Activated CD8-positive, alpha-beta T cell treated with anti-CD3 and anti-CD28 coated beads for 36 hours (primary cell): ENCODE data around the gene SHROOM3. TPM values are rescaled to one million over a fixed set of nuclear protein-coding genes. Genes with fewer than 3 reads are reported as not detected.

Experiments used
- ATAC-seq: fragments of 200-7000 bp; cut with Tn5 transposase; one replicate; pipeline ENCODE4 v1.10.0; 2021; ENCODE audit warnings: mild to moderate bottlenecking, moderate library complexity
- CTCF ChIA-PET: fragments of 350-600 bp; sonication (Branson Sonifier 250); formaldehyde crosslinking; loops from one replicate; lab custom pipeline; 2021; ENCODE audit warnings: antibody characterized with exemption; lab: Charles Lee
- POLR2A ChIA-PET: fragments of 350-600 bp; sonication (Branson Sonifier 250); formaldehyde crosslinking; loops from one replicate; lab custom pipeline; 2021; ENCODE audit warnings: antibody characterized with exemption; lab: Charles Lee
- DNase-seq: peaks from one replicate; pipeline ENCODE4 v3.0.0-alpha.2; 2020
- H3K27ac Mint-ChIP-seq: one replicate; pipeline ENCODE4 v1.8.0; 2021; ENCODE audit warnings: mild to moderate bottlenecking, mixed read lengths
- H3K27me3 Mint-ChIP-seq: one replicate; pipeline ENCODE4 v1.8.0; 2021; ENCODE audit warnings: mixed read lengths
- H3K36me3 Mint-ChIP-seq: one replicate; pipeline ENCODE4 v1.8.0; 2021; ENCODE audit warnings: low read depth, mixed read lengths
- H3K4me1 Mint-ChIP-seq: one replicate; pipeline ENCODE4 v1.8.0; 2021; ENCODE audit warnings: low read depth, mixed read lengths
- H3K4me3 Mint-ChIP-seq: one replicate; pipeline ENCODE4 v1.8.0; 2021; ENCODE audit warnings: mild to moderate bottlenecking, moderate library complexity, mixed read lengths
- H3K9me3 Mint-ChIP-seq: one replicate; pipeline ENCODE4 v1.8.0; 2021; ENCODE audit warnings: mixed read lengths
- intact Hi-C: fragments of 100-400 bp; cut with micrococcal nuclease; formaldehyde crosslinking; loops from one replicate; pipeline ENCODE4 v1.10.0; 2022
- total RNA-seq, 2 experiments: library from RNA; stranded (reverse); gene quantifications; one replicate each; pipeline ENCODE4 v1.2.3, GENCODE V29; 2021
- TF ChIP-seq, protein P1 (sequence below): fragments of 200-600 bp; IDR thresholded peaks from one replicate; pipeline ENCODE4 v1.8.0; 2022; ENCODE audit warnings: antibody characterized with exemption, mild to moderate bottlenecking

SHROOM3 gene
- total RNA-seq, 2 experiments from 2014 or later, result not detected

DNA sequence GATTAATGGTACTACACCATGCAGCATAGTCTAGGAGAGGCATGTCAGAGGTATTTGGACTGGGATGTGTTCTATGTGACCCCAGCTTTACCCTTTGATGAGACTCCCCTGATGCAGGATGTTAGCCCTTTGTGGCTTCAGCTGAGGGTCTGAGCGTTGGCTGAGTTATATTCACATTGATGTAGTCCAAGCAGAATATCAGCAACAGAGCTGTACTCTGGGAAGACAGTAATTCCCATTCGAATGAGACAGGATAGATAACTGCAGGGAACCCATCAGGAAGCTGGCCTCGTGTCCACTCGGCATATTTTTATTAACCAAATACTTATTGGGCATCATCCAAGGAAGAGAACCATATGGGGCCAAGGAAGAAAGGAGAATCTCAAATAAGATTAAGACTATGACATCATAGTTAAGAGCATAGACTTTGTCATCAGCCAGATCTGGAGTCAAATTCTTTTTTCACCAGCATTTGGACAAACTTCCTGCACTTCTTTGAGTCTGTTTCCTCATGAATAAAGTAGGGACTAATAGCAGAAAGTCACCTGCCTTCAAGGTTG, 264.8 kb downstream of the SHROOM3 start:
- intact Hi-C loops, result no loop called here
- Mint-ChIP-seq H3K4me3 (no peak overlapping the region), H3K4me1 (peaks cover 6% of the 10 kb centered on the region), H3K27me3 (peaks cover 25% of the 10 kb centered on the region), H3K36me3 (no peaks in the 10 kb centered on the region), H3K9me3 (no peaks in the 10 kb centered on the region), H3K27ac (no peak overlapping the region)
- DNase-seq (no peak), ATAC-seq (no peak)
- ChIA-PET CTCF (no interaction called here), POLR2A (interaction anchor here (1.3 kb wide), 1 partner anchor 9 kb away, joined by 3 read pairs; no protein-coding TSS in a partner anchor)
- TF ChIP-seq, protein P1, sequence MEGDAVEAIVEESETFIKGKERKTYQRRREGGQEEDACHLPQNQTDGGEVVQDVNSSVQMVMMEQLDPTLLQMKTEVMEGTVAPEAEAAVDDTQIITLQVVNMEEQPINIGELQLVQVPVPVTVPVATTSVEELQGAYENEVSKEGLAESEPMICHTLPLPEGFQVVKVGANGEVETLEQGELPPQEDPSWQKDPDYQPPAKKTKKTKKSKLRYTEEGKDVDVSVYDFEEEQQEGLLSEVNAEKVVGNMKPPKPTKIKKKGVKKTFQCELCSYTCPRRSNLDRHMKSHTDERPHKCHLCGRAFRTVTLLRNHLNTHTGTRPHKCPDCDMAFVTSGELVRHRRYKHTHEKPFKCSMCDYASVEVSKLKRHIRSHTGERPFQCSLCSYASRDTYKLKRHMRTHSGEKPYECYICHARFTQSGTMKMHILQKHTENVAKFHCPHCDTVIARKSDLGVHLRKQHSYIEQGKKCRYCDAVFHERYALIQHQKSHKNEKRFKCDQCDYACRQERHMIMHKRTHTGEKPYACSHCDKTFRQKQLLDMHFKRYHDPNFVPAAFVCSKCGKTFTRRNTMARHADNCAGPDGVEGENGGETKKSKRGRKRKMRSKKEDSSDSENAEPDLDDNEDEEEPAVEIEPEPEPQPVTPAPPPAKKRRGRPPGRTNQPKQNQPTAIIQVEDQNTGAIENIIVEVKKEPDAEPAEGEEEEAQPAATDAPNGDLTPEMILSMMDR, result no peak

DNA sequence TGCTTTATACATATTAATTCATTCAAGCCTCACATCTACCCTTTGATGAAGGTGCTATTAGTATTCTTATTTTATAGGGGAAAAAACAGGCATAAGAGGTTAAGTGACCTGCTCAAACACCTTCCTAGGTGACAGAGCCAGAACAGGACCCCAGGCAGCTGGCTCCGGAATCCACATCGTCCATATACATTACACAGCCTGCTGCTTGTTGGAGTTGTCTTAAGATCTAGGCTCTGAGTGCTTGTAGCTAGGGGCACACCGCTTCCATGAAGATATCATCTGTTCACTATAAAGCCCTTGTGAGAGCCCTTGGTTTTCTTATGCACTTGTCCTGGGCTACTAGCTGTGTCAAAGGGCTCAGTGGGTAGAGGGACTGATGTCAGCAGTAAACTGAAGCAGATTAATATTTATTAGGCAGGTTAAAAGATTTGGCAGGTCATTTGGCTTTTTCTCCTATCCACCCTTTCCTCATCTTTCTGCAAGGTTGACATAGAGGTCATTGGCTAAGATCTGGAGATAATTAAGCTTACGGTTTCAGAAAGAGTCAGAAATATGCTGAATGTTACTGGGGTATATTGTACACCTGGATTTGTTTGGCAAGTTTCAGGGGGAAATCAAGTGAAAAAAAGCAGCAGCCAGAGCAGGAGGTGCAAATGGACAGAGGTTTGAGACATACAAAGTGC, 267.6 kb downstream of the SHROOM3 start:
- intact Hi-C loops, result no loop called here
- TF ChIP-seq, protein P1, result no peak
- POLR2A ChIA-PET, result no interaction called here
- H3K36me3 Mint-ChIP-seq, result no peaks in the 10 kb centered on the region
- CTCF ChIA-PET, result no interaction called here
- no peak overlapping the region for H3K27ac Mint-ChIP-seq
- ATAC-seq (no peak), DNase-seq (no peak)
- H3K9me3 Mint-ChIP-seq, result no peaks in the 10 kb centered on the region
- peaks cover 8% of the 10 kb centered on the region for H3K27me3 Mint-ChIP-seq
- H3K4me1 Mint-ChIP-seq, result peaks cover 3% of the 10 kb centered on the region
- no peak overlapping the region for H3K4me3 Mint-ChIP-seq

DNA sequence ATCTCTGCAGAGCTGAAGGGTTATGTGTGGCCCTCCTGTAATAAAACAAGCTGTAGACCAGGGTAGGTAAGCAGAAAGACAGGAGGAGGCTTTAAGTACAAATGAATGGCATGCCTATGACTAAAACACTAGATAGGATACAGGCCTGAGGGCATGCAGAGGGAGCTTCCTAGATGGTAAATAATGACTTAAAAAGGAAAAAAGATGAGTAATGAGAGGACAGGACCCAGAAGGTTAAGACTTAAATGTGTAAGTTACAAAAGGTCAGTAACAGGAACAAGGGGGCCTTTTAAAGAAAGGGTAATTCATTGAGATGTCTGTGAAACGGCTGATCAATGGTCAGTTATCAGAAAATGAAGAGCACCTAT, 268.1 kb downstream of the SHROOM3 start:
- H3K4me1 Mint-ChIP-seq, result no peaks in the 10 kb centered on the region
- no peaks in the 10 kb centered on the region for H3K9me3 Mint-ChIP-seq
- TF ChIP-seq, protein P1, result no peak
- no peak for ATAC-seq
- CTCF ChIA-PET, result no interaction called here
- no peak overlapping the region for H3K27ac Mint-ChIP-seq
- H3K4me3 Mint-ChIP-seq, result no peak overlapping the region
- H3K36me3 Mint-ChIP-seq, result no peaks in the 10 kb centered on the region
- peaks cover 6% of the 10 kb centered on the region for H3K27me3 Mint-ChIP-seq
- intact Hi-C loops, result no loop called here
- POLR2A ChIA-PET, result interaction anchor here (1.0 kb wide), 1 partner anchor 38 kb away, joined by 4 read pairs; no protein-coding TSS in a partner anchor
- DNase-seq, result no peak

DNA sequence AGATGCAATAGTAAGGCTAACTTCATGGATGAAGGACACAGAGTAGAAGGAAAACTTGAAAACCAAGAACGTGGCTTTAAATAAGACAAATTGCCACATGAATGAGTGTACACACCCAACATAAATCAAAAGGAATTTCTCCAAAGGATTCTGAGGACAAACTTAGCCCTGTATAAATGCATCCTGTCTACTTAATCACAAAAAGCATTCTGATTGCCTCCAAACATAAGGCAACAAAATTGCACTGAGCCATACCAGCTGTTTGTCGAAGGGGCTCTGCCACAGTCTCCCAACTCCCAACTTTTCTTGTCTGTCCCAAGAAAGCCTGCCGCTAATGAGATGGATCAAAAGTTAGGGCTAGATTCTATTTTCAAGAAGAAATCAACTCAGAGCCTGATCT, 268.6 kb downstream of the SHROOM3 start:
- Mint-ChIP-seq H3K27me3 (peaks cover 6% of the 10 kb centered on the region), H3K27ac (no peak overlapping the region), H3K9me3 (no peaks in the 10 kb centered on the region), H3K4me3 (no peak overlapping the region), H3K36me3 (no peaks in the 10 kb centered on the region), H3K4me1 (no peaks in the 10 kb centered on the region)
- POLR2A ChIA-PET, result interaction anchor here (1.0 kb wide), 1 partner anchor 38 kb away, joined by 4 read pairs; no protein-coding TSS in a partner anchor
- TF ChIP-seq, protein P1, result no peak
- CTCF ChIA-PET, result no interaction called here
- intact Hi-C loops, result no loop called here
- no peak for ATAC-seq
- no peak for DNase-seq
